ENCODE measurements around the gene DLGAP1.

- TF ChIP-seq CTCF (IDR thresholded peaks at IDR 0.05) (no peak), ZFX (IDR thresholded peaks at IDR 0.05; ENCODE audit: borderline replicate concordance) (no peak)
These were observed 672.2 kb downstream of the DLGAP1 start for GRCh38 chr18:3782901-3783300.
